K562 (cell line): Measurements from ENCODE around the gene SIGLEC11. TPM values are rescaled to one million over a fixed set of nuclear protein-coding genes. Genes with fewer than 3 reads are reported as not detected.

Experiments used
- CHD4 ChIP-seq: fragments of 200-600 bp; sonication (generic); IDR thresholded peaks from 3 replicates; pipeline ENCODE4 v1.6.1; 2012; ENCODE audit warnings: low read depth, mild to moderate bottlenecking, mixed read lengths, low read length, inconsistent platforms; ENCODE audit not compliant: insufficient read depth, insufficient replicate concordance, poor library complexity, severe bottlenecking
- ELF1 ChIP-seq: fragments of 200-800 bp; sonication (Bioruptor generic); IDR thresholded peaks from 2 replicates; pipeline ENCODE4 v1.6.1; 2016; ENCODE audit warnings: missing genetic modification characterization, missing compliant biosample characterization
- ESRRB ChIP-seq: fragments of 250-450 bp; sonication (Bioruptor Pico); IDR thresholded peaks from 2 replicates; pipeline ENCODE4 v1.5.0; 2020; ENCODE audit warnings: mild to moderate bottlenecking, moderate library complexity, borderline replicate concordance
- GATA2 ChIP-seq: sonication (generic); formaldehyde crosslinking; IDR thresholded peaks from 2 replicates; pipeline ENCODE4 v1.4.0; 2020; ENCODE audit warnings: mild to moderate bottlenecking, missing genetic modification reagents
- GTF2E2 ChIP-seq: fragments of 200-800 bp; sonication (Bioruptor generic); IDR thresholded peaks from 2 replicates; pipeline ENCODE4 v1.6.1; 2016; ENCODE audit warnings: missing genetic modification characterization, missing compliant biosample characterization
- HMGN3 ChIP-seq: IDR thresholded peaks from 2 replicates; pipeline ENCODE4 v1.6.1; 2011; ENCODE audit warnings: borderline replicate concordance, low read depth, mild to moderate bottlenecking, mixed read lengths, low read length; ENCODE audit not compliant: insufficient read length; ENCODE audit errors: extremely low read depth
- HNRNPL ChIP-seq: fragments of 200-400 bp; formaldehyde crosslinking; IDR thresholded peaks from 2 replicates; pipeline ENCODE4 v1.6.1; 2017; ENCODE audit warnings: low read depth, mild to moderate bottlenecking, low read length
- KDM2B ChIP-seq: fragments of 250-450 bp; sonication (Bioruptor Pico); IDR thresholded peaks from 2 replicates; pipeline ENCODE4 v1.8.0; 2021; ENCODE audit warnings: mild to moderate bottlenecking, moderate library complexity
- MEIS2 ChIP-seq: fragments of 450-650 bp; IDR thresholded peaks from 2 replicates; pipeline ENCODE4 v1.6.1; 2014; ENCODE audit warnings: mild to moderate bottlenecking; ENCODE audit not compliant: partially characterized antibody
- NCOA4 ChIP-seq: fragments of 450-650 bp; IDR thresholded peaks from 2 replicates; pipeline ENCODE4 v1.6.1; 2018; ENCODE audit warnings: mild to moderate bottlenecking; ENCODE audit not compliant: partially characterized antibody
- NR1H2 ChIP-seq: sonication (generic); formaldehyde crosslinking; IDR thresholded peaks from 2 replicates; pipeline ENCODE4 v1.4.0; 2020; ENCODE audit warnings: mild to moderate bottlenecking, missing genetic modification reagents
- PHTF2 ChIP-seq: fragments of 250-450 bp; sonication (Bioruptor Pico); IDR thresholded peaks from 2 replicates; pipeline ENCODE4 v1.5.0; 2021; ENCODE audit warnings: mild to moderate bottlenecking
- RAD51 ChIP-seq: fragments of 450-650 bp; IDR thresholded peaks from 2 replicates; pipeline ENCODE4 v1.7.1; 2016; ENCODE audit warnings: low read depth, mild to moderate bottlenecking, borderline replicate concordance
- RBBP5 ChIP-seq: fragments of 200-600 bp; sonication (generic); IDR thresholded peaks from 2 replicates; pipeline ENCODE4 v1.6.1; 2012; ENCODE audit warnings: borderline replicate concordance, mild to moderate bottlenecking, low read length, control low read depth, inconsistent platforms; ENCODE audit not compliant: insufficient read depth, poor library complexity, severe bottlenecking
- RFX7 ChIP-seq: fragments of 250-450 bp; sonication (Bioruptor Pico); IDR thresholded peaks from 2 replicates; pipeline ENCODE4 v1.5.1; 2021; ENCODE audit warnings: mild to moderate bottlenecking
- SAFB ChIP-seq: fragments of 200-400 bp; formaldehyde crosslinking; IDR thresholded peaks from 2 replicates; pipeline ENCODE4 v1.6.1; 2017; ENCODE audit warnings: low read depth, low read length, borderline replicate concordance
- SP2 ChIP-seq: IDR thresholded peaks from 2 replicates; pipeline ENCODE4 v1.6.1; 2011; ENCODE audit warnings: mild to moderate bottlenecking, low read depth, low read length, moderate library complexity; ENCODE audit not compliant: poor library complexity, severe bottlenecking; ENCODE audit errors: extremely low read depth
- SRSF3 ChIP-seq: fragments of 200-400 bp; formaldehyde crosslinking; IDR thresholded peaks from 2 replicates; pipeline ENCODE4 v1.6.1; 2016; ENCODE audit warnings: mild to moderate bottlenecking, low read length, moderate library complexity; ENCODE audit not compliant: insufficient read depth
- STAT5A ChIP-seq: IDR thresholded peaks from 2 replicates; pipeline ENCODE4 v1.6.1; 2012; ENCODE audit warnings: low read length, inconsistent platforms, borderline replicate concordance
- TAF15 ChIP-seq: fragments of 200-400 bp; formaldehyde crosslinking; IDR thresholded peaks from 2 replicates; pipeline ENCODE4 v1.6.1; 2017; ENCODE audit warnings: mild to moderate bottlenecking, low read depth, low read length, moderate library complexity
- YY1 ChIP-seq, 3 experiments: IDR thresholded peaks; 2 replicates each; pipeline ENCODE4 v1.6.1; 2011; ENCODE audit warnings: low read length in 2 of 3, mild to moderate bottlenecking in 2 of 3, moderate library complexity in 2 of 3, borderline replicate concordance in 1 of 3, control low read depth in 1 of 3, low read depth in 1 of 3; ENCODE audit not compliant: insufficient read depth in 3 of 3, insufficient replicate concordance in 2 of 3, control insufficient read depth in 1 of 3, insufficient read length in 1 of 3; ENCODE audit errors: extremely low read depth in 1 of 3
- ZFP36 ChIP-seq: fragments of 150-350 bp; IDR thresholded peaks from 2 replicates; pipeline ENCODE4 v1.6.1; 2018; ENCODE audit warnings: low read length, low read depth; ENCODE audit not compliant: partially characterized antibody
- ZNF165 ChIP-seq: fragments of 250-450 bp; sonication (Bioruptor Pico); IDR thresholded peaks from 2 replicates; pipeline ENCODE4 v1.4.0; 2020; ENCODE audit warnings: borderline replicate concordance
- ZNF316 ChIP-seq: fragments of 450-650 bp; IDR thresholded peaks from 2 replicates; pipeline ENCODE4 v1.6.1; 2016
- polyA plus RNA-seq, 8 experiments: library from polyadenylated mRNA; depleted of rRNA in 4 of 8; stranded (reverse) in 5 of 8; unstranded in 3 of 8; fragments of >200 nt; fragmentation: Nextera tagmentation in 2 of 8; fragmentation: Illumina TruSeq in 1 of 8; extraction: Ambion mirVana in 2 of 8; extraction: Trizol in 1 of 8; gene quantifications; 2 replicates each; pipeline versions ENCODE4 v1.2.1 to v1.2.3, GENCODE V29; 2011 to 2014; ENCODE audit warnings: inconsistent platforms in 1 of 8, missing spikeins in 1 of 8
- total RNA-seq, 7 experiments: library from RNA; depleted of rRNA in 6 of 7; stranded (reverse); fragments of >200 nt in 6 of 7; fragmentation: Illumina TruSeq in 2 of 7; extraction: Trizol in 2 of 7; gene quantifications; 2 replicates each; pipeline versions ENCODE4 v1.2.1 to v1.2.3, GENCODE V29; 2011 to 2021; ENCODE audit warnings: low replicate concordance in 1 of 7
- TF ChIP-seq, protein P1 (sequence below): fragments of 200-400 bp; formaldehyde crosslinking; IDR thresholded peaks from 2 replicates; pipeline ENCODE4 v1.6.1; 2017; ENCODE audit warnings: mild to moderate bottlenecking, low read depth, low read length, moderate library complexity

SIGLEC11 gene
- total and polyA plus RNA-seq, 9 of the 15 experiments (the other 6 are each of a cell fraction or from before 2014, with no cell fraction given), result not detected

DNA sequence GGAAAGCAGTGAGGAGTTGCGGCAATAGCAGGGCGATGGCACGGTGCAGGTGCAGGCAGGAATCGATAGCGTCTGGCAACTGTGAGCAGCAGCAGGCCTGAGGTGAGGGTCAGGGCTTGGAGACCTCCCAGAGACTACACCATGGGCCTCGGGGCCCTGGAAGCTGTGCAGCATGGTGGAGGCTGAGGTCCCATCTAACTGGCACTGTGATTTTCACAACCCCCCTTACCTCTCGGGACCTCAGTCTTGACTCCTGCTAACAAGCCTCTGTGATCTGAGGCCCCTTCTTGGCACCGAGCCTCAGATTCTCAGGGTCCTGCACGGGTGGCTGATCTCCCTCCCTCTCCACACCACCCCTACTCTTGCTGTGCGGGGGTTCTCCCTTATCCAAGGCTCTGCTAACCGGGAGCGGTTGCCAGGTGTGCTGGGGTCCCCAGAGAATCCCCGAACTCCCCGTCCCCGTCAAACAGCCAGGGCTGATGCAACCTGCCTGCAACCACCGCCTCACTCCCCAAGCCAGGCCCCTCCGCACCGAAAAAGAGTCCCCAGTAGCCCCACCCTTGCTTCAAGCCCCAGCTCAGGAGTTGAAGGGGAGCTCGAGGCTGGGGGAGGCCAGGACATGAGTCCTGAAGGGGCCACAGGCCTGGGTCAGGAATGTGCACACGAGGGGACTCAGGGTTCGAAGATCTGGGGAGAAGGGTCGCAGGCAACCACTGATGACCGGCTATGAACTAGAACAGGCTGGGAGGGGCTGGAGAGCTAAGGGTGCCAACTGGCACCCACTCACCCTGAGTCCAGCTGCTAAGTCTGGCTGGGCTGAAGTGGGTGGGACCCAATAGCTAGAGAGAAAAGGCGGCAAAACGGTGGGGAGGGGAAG lies 36.7 kb downstream of the SIGLEC11 start (continued):
- TF ChIP-seq, protein P1, sequence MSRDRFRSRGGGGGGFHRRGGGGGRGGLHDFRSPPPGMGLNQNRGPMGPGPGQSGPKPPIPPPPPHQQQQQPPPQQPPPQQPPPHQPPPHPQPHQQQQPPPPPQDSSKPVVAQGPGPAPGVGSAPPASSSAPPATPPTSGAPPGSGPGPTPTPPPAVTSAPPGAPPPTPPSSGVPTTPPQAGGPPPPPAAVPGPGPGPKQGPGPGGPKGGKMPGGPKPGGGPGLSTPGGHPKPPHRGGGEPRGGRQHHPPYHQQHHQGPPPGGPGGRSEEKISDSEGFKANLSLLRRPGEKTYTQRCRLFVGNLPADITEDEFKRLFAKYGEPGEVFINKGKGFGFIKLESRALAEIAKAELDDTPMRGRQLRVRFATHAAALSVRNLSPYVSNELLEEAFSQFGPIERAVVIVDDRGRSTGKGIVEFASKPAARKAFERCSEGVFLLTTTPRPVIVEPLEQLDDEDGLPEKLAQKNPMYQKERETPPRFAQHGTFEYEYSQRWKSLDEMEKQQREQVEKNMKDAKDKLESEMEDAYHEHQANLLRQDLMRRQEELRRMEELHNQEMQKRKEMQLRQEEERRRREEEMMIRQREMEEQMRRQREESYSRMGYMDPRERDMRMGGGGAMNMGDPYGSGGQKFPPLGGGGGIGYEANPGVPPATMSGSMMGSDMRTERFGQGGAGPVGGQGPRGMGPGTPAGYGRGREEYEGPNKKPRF, result no peak
- TF ChIP-seq RBBP5, result no peak
- no peak for TF ChIP-seq NR1H2 (CRISPR knock-in tag)
- TF ChIP-seq HMGN3, result no peak
- TF ChIP-seq ZNF165, result peak; percentile 16; the same call in 1 of the 2 replicates
- no peak for TF ChIP-seq ZNF316
- no peak for TF ChIP-seq STAT5A
- TF ChIP-seq SRSF3, result peak; percentile 95; the same call in 1 of the 2 replicates
- TF ChIP-seq GTF2E2, result peak; percentile 51; the same call in 1 of the 2 replicates
- no peak for TF ChIP-seq KDM2B
- TF ChIP-seq HNRNPL, result no peak
- TF ChIP-seq SP2, result no peak
- no peak for TF ChIP-seq NCOA4
- no peak for TF ChIP-seq PHTF2 (CRISPR knock-in tag)
- TF ChIP-seq RFX7 (CRISPR knock-in tag), result no peak
- TF ChIP-seq CHD4, result no peak
- TF ChIP-seq YY1 (IDR thresholded peaks at IDR 0.05; ENCODE audit: borderline replicate concordance in 1 of 3, control insufficient read depth in 1 of 3, extremely low read depth in 1 of 3, insufficient read depth in 3 of 3, insufficient read length in 1 of 3, insufficient replicate concordance in 2 of 3, low read depth in 1 of 3, low read length in 2 of 3), result no peak
- TF ChIP-seq MEIS2, result no peak
- no peak for TF ChIP-seq ESRRB
- TF ChIP-seq GATA2 (CRISPR knock-in tag), result no peak
- no peak for TF ChIP-seq ZFP36
- no peak for TF ChIP-seq TAF15
- TF ChIP-seq SAFB, result no peak
- no peak for TF ChIP-seq RAD51
- TF ChIP-seq ELF1 (tag), result no peak
